Thyroid gland (tissue), 4 donors: ENCODE data around the gene C3orf70. TPM values are rescaled to one million over a fixed set of nuclear protein-coding genes. Genes with fewer than 3 reads are reported as not detected.

Experiments
- DNase-seq, 2 donors: peaks; one replicate each; pipeline ENCODE4 v3.0.0-alpha.2; 2019
- H3K27ac ChIP-seq, 3 donors: fragments of 200-600 bp; sonication (generic); 1 replicate in 2 of 3; 2 replicates in 1 of 3; pipeline ENCODE4 v1.5.1; 2016 to 2019; ENCODE audit warnings: mild to moderate bottlenecking in 1 of 3, moderate library complexity in 1 of 3
- H3K27me3 ChIP-seq: fragments of 200-600 bp; sonication (generic); one replicate; pipeline ENCODE4 v1.5.1; 2019
- H3K36me3 ChIP-seq, 2 donors: fragments of 200-600 bp; sonication (generic); one replicate each; pipeline ENCODE4 v1.5.1; 2016 to 2019
- H3K4me1 ChIP-seq, 2 donors: fragments of 200-600 bp; sonication (generic); one replicate each; pipeline ENCODE4 v1.5.1; 2017 to 2019
- H3K4me3 ChIP-seq, 3 donors: fragments of 200-600 bp; sonication (generic); replicated peaks in 1 of 3; 1 replicate in 2 of 3; 2 replicates in 1 of 3; pipeline ENCODE4 v1.5.1; 2016; ENCODE audit warnings: mild to moderate bottlenecking in 1 of 3
- H3K9me3 ChIP-seq: fragments of 200-600 bp; sonication (generic); one replicate; pipeline ENCODE4 v1.5.1; 2017
- POLR2A ChIP-seq, 2 donors: fragments of 450-650 bp; IDR thresholded peaks; one replicate each; pipeline ENCODE4 v1.6.1; 2017; ENCODE audit warnings: antibody characterized with exemption in 2 of 2, mild to moderate bottlenecking in 2 of 2, moderate library complexity in 1 of 2
- WGBS, 2 donors: methylation state at CpG; one replicate each; pipeline ENCODE4 v1.1.5; 2017; 5-methylcytosine and 5-hydroxymethylcytosine counted together
- intact Hi-C: fragments of 100-400 bp; cut with DNase I; formaldehyde crosslinking; loops from one replicate; pipeline ENCODE4 v1.15.1; 2023
- total RNA-seq, 4 donors: library from RNA; depleted of rRNA; stranded (reverse); fragments of >200 nt; gene quantifications; one replicate each; pipeline ENCODE4 v1.2.3, GENCODE V29; 2016
- TF ChIP-seq, protein P1 (sequence below), 6 experiments: fragments of 200-600 bp in 3 of 6; fragments of 450-650 bp in 3 of 6; sonication (generic) in 3 of 6; IDR thresholded peaks; one replicate each; pipeline ENCODE4 v1.5.1; 2016 to 2019; ENCODE audit warnings: antibody characterized with exemption in 6 of 6, mild to moderate bottlenecking in 2 of 6, inconsistent platforms in 1 of 6, moderate library complexity in 1 of 6

Gene C3orf70
- total RNA-seq, 4 donors from 2014 or later, result 1.6 to 3.0 (median 2.1) TPM

DNA sequence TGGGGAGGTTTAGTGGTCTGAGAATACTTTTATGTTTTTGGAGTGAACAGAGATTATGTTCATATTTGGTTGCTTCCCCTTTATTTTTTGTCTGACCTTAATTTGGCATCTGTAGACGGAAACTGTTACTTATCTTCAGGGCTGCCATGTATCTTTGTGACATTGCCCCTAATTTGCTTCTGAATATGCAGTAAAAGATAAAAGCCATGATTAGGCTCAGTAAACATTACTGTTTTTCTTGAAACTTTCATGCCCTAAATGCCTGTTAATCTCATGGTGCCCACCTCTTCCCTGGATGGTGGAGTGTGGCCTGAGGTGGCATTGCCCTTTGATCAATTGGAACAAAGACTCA lies 106.7 kb downstream of the C3orf70 start:
- peaks cover 0 to 8% of the 10 kb centered on the region in 2 donors for H3K4me1 ChIP-seq
- no peak for TF ChIP-seq POLR2A (IDR thresholded peaks at IDR 0.05)
- TF ChIP-seq, protein P1, sequence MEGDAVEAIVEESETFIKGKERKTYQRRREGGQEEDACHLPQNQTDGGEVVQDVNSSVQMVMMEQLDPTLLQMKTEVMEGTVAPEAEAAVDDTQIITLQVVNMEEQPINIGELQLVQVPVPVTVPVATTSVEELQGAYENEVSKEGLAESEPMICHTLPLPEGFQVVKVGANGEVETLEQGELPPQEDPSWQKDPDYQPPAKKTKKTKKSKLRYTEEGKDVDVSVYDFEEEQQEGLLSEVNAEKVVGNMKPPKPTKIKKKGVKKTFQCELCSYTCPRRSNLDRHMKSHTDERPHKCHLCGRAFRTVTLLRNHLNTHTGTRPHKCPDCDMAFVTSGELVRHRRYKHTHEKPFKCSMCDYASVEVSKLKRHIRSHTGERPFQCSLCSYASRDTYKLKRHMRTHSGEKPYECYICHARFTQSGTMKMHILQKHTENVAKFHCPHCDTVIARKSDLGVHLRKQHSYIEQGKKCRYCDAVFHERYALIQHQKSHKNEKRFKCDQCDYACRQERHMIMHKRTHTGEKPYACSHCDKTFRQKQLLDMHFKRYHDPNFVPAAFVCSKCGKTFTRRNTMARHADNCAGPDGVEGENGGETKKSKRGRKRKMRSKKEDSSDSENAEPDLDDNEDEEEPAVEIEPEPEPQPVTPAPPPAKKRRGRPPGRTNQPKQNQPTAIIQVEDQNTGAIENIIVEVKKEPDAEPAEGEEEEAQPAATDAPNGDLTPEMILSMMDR (IDR thresholded peaks at IDR 0.05), result no peak
- H3K27ac ChIP-seq, result peak overlapping the region in 2 of 3 donors; percentile 10 to 34
- no peak for DNase-seq
- no peaks in the 10 kb centered on the region for H3K27me3 ChIP-seq
- intact Hi-C loops, result no loop called here
- WGBS, 2 donors, result 58 to 83% methylated on average over 1 of the region's 1 CpG
- H3K9me3 ChIP-seq, result no peaks in the 10 kb centered on the region
- peaks cover 6 to 10% of the 10 kb centered on the region in 2 donors for H3K36me3 ChIP-seq
- no peak overlapping the region for H3K4me3 ChIP-seq

DNA sequence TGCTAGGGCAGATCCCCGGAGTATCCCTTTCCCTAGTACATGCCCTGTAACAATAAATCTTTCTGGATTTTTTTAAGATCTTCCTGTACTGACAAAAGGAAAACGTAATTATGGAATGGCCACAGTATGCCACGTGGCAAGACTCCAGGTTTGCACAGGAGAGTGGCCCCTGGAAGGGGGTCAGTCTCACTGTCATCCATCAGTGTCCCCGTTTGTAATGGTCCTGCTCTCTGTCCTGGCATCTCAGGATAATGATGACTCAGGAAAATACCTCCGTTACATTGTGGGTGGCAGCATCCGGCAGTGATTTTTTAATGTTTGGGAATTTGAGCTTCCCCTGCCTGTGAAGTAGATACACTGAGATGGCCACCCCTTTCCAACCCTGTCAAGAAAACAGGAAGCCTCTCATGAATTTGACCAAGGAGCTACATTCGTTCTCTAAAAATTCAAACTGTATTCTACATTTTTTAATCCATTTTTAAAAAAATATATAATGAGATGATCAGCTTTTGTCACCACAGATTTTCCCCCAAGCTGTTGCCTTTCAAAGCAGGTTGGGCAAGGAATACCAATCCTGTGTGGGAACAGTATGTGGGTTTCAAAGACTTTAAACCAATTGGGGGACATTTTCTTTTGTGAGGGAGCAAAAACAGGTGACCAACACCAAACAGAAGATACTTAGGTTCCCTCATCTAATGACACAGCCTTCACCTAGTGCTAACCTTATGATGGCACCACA lies 110.4 kb downstream of the C3orf70 start:
- 75 to 89% methylated on average over 7 of the region's 7 CpGs for WGBS, 2 donors
- Histone ChIP-seq H3K36me3 (no peaks in the 10 kb centered on the region), H3K9me3 (no peaks in the 10 kb centered on the region), H3K27me3 (no peaks in the 10 kb centered on the region), H3K4me1 (peaks cover 0 to 8% of the 10 kb centered on the region in 2 donors), H3K4me3 (no peak overlapping the region), H3K27ac (no peak overlapping the region)
- no peak for TF ChIP-seq POLR2A (IDR thresholded peaks at IDR 0.05)
- TF ChIP-seq, protein P1 (IDR thresholded peaks at IDR 0.05), result no peak
- intact Hi-C loops, result no loop called here
- DNase-seq, result no peak

DNA sequence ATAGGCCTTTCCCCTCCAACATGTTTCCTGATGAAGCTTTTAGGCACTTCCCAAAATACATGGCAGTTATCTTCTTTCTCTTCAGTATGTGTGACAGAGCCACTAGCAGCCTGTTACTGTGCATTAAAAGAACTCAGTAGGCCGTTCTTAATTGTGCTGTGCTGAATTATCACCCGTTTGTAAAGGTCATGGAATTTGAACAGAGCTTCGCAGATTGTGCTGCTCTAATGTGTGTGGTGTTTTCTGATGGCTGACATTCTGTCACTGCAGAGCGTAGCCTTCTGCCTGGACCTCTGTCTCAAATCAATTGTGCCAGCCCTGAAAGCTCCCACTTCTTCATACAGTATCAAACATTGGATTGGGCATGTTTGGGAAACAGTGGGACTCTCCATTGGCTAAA lies 111.3 kb downstream of the C3orf70 start:
- Histone ChIP-seq H3K4me1 (peaks cover 0 to 8% of the 10 kb centered on the region in 2 donors), H3K4me3 (no peak overlapping the region), H3K36me3 (no peaks in the 10 kb centered on the region), H3K9me3 (no peaks in the 10 kb centered on the region), H3K27me3 (no peaks in the 10 kb centered on the region), H3K27ac (no peak overlapping the region)
- no peak for TF ChIP-seq POLR2A (IDR thresholded peaks at IDR 0.05)
- TF ChIP-seq, protein P1 (IDR thresholded peaks at IDR 0.05), result no peak
- intact Hi-C loops, result no loop called here
- WGBS, 2 donors, result 90 to 94% methylated on average over 4 of the region's 4 CpGs
- no peak for DNase-seq

DNA sequence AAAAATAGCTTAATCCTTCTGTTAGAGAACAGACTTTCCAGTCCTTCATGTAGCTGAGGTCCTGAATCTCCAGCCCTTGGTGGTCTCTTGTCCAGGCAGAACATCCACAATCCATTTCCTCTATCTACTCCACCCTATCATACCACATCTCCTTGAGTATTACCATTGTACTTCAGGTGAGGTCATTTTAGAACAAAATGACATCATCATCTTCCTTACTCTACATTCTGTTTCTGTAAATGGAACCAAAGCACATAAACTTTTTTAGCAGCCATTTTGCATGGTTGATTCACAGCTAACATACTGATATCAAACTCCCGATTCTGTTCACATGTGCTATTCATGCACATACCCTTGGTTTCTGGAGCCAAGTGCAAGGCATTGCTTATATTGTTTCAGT lies 112.4 kb downstream of the C3orf70 start:
- intact Hi-C loops, result no loop called here
- 92 to 100% methylated on average over 1 of the region's 1 CpG for WGBS, 2 donors
- no peak overlapping the region for H3K27ac ChIP-seq
- no peak for DNase-seq
- no peaks in the 10 kb centered on the region for H3K9me3 ChIP-seq
- H3K4me3 ChIP-seq, result no peak overlapping the region
- no peaks in the 10 kb centered on the region for H3K36me3 ChIP-seq
- H3K27me3 ChIP-seq, result no peaks in the 10 kb centered on the region
- peaks cover 0 to 3% of the 10 kb centered on the region in 2 donors for H3K4me1 ChIP-seq
- TF ChIP-seq, protein P1 (IDR thresholded peaks at IDR 0.05), result no peak
- TF ChIP-seq POLR2A (IDR thresholded peaks at IDR 0.05), result no peak

- H3K4me1 ChIP-seq, result no peaks in the 10 kb centered on the region
- H3K9me3 ChIP-seq, result no peaks in the 10 kb centered on the region
- 93 to 94% methylated on average over 1 of the region's 1 CpG for WGBS, 2 donors
- H3K27ac ChIP-seq, result no peak overlapping the region
- no peak for DNase-seq
- H3K36me3 ChIP-seq, result no peaks in the 10 kb centered on the region
- intact Hi-C loops, result no loop called here
- no peaks in the 10 kb centered on the region for H3K27me3 ChIP-seq
- no peak overlapping the region for H3K4me3 ChIP-seq
- TF ChIP-seq POLR2A (IDR thresholded peaks at IDR 0.05), result no peak
- TF ChIP-seq, protein P1 (IDR thresholded peaks at IDR 0.05), result no peak
Measured at GRCh38 chr3:185037801-185038200, 115.1 kb downstream of the C3orf70 start.
